GM18508 (cell line): Measurements from ENCODE around the gene C16orf95.

Source experiments
- ATAC-seq: cut with Tn5 transposase; IDR thresholded peaks from one replicate; pipeline ENCODE4 v1.9.1; 2021; ENCODE audit warnings: moderate number of reproducible peaks; ENCODE audit not compliant: insufficient read depth, unreplicated experiment

C16orf95 gene

GRCh38 chr16:87333581-87334331 is 16.6 kb upstream of the C16orf95 start:
- no peak for ATAC-seq

- no peak for ATAC-seq
These were observed 15.9 kb upstream of the C16orf95 start for GRCh38 chr16:87333101-87333500.

GRCh38 chr16:87332150-87332549 is 15.0 kb upstream of the C16orf95 start:
- no peak for ATAC-seq

GRCh38 chr16:87331241-87331801 is 14.1 kb upstream of the C16orf95 start:
- ATAC-seq, result no peak

- no peak for ATAC-seq
These were observed 13.5 kb upstream of the C16orf95 start for GRCh38 chr16:87330646-87331045.

- ATAC-seq, result no peak
These were observed 13.0 kb upstream of the C16orf95 start for GRCh38 chr16:87330257-87330624.

- no peak for ATAC-seq
These were observed 12.5 kb upstream of the C16orf95 start for GRCh38 chr16:87329436-87330256.

- no peak for ATAC-seq
These were observed 11.7 kb upstream of the C16orf95 start for GRCh38 chr16:87328846-87329245.

GRCh38 chr16:87327798-87328495 is 10.8 kb upstream of the C16orf95 start:
- no peak for ATAC-seq

- no peak for ATAC-seq
These were observed 9.0 kb upstream of the C16orf95 start for GRCh38 chr16:87326151-87326571.

- ATAC-seq, result no peak
These were observed 8.2 kb upstream of the C16orf95 start for GRCh38 chr16:87325423-87325858.

GRCh38 chr16:87324411-87325275 is 7.5 kb upstream of the C16orf95 start:
- ATAC-seq, result no peak

GRCh38 chr16:87323727-87324410 is 6.7 kb upstream of the C16orf95 start:
- ATAC-seq, result no peak

GRCh38 chr16:87322833-87323726 is 5.9 kb upstream of the C16orf95 start:
- ATAC-seq, result no peak

GRCh38 chr16:87322360-87322759 is 5.2 kb upstream of the C16orf95 start:
- no peak for ATAC-seq

GRCh38 chr16:87321336-87322107 is 4.3 kb upstream of the C16orf95 start:
- ATAC-seq, result no peak

- ATAC-seq, result no peak
These were observed 3.5 kb upstream of the C16orf95 start for GRCh38 chr16:87320510-87321227.
